GM18951 (cell line): Measurements from ENCODE around the gene UTS2R.

ENCODE experiments used
- POLR2A ChIP-seq: IDR thresholded peaks from 4 replicates; pipeline ENCODE4 v1.6.1; 2011; ENCODE audit warnings: mild to moderate bottlenecking; ENCODE audit not compliant: insufficient read length, insufficient read depth; ENCODE audit errors: extremely low read depth
- in situ Hi-C: fragments of 300-500 bp; cut with MboI; formaldehyde crosslinking; loops from one replicate; pipeline ENCODE4 v1.12.0; 2022; ENCODE audit warnings: low sequenced_read_pairs, mixed read lengths, inconsistent platforms; ENCODE audit not compliant: unreplicated experiment

Gene UTS2R

GRCh38 chr17:82412535-82413520 is 41.3 kb downstream of the UTS2R start:
- no peak for TF ChIP-seq POLR2A
- in situ Hi-C loops: no loop called here

- in situ Hi-C loops: no loop called here
- no peak for TF ChIP-seq POLR2A
Observed at GRCh38 chr17:82414548-82415281, 43.1 kb downstream of the UTS2R start.

GRCh38 chr17:82415336-82415735 is 43.8 kb downstream of the UTS2R start:
- in situ Hi-C loops: no loop called here
- no peak for TF ChIP-seq POLR2A

GRCh38 chr17:82415786-82416185 is 44.2 kb downstream of the UTS2R start:
- in situ Hi-C loops: no loop called here
- TF ChIP-seq POLR2A: no peak

GRCh38 chr17:82416264-82416663 is 44.7 kb downstream of the UTS2R start:
- in situ Hi-C loops: no loop called here
- no peak for TF ChIP-seq POLR2A

GRCh38 chr17:82416771-82417170 is 45.2 kb downstream of the UTS2R start:
- in situ Hi-C loops: no loop called here
- no peak for TF ChIP-seq POLR2A

- peak; percentile 89 for TF ChIP-seq POLR2A
- in situ Hi-C loops: no loop called here
Observed at GRCh38 chr17:82418001-82418986, 46.7 kb downstream of the UTS2R start, which contains the start of the genes HEXD and OGFOD3. Gene HEXD, plus strand, starts transcription at chr17:82418347. Its CDS starts 1,453 bp downstream, at chr17:82419800. Gene OGFOD3, minus strand, starts transcription at chr17:82418586. Its CDS starts 101 bp downstream, at chr17:82418485.

- in situ Hi-C loops: no loop called here
- no peak for TF ChIP-seq POLR2A
Observed at GRCh38 chr17:82419540-82419939, 48.0 kb downstream of the UTS2R start.

- TF ChIP-seq POLR2A: no peak
- in situ Hi-C loops: no loop called here
Observed at GRCh38 chr17:82424001-82424862, 52.7 kb downstream of the UTS2R start.

- TF ChIP-seq POLR2A: no peak
- in situ Hi-C loops: no loop called here
Observed at GRCh38 chr17:82424863-82425159, 53.2 kb downstream of the UTS2R start.
